Retinal pigment epithelial cell (primary cell): ENCODE measurements around the gene CWC22.
"Not testable (repeated sequence)": the region's sequence is repeated elsewhere in the genome, so short reads cannot be mapped to it uniquely, and the experiment has no call there.

ENCODE experiments used
- DNase-seq: peaks from one replicate; pipeline ENCODE4 v3.0.0-alpha.2; 2010; ENCODE audit warnings: low read depth
- H3K4me3 ChIP-seq: 2 replicates; pipeline ENCODE4 v1.5.1; 2011; ENCODE audit warnings: mild to moderate bottlenecking, low read length, control low read depth, moderate library complexity
- CTCF ChIP-seq: conservative IDR thresholded peaks from 2 replicates; pipeline ENCODE4 v1.5.1; 2011; ENCODE audit warnings: low read depth, low read length, control low read depth, inconsistent platforms

Gene CWC22

GRCh38 chr2:179939259-179939658 is 67.8 kb downstream of the CWC22 start:
- DNase-seq: no peak
- H3K4me3 ChIP-seq: no peak overlapping the region
- TF ChIP-seq CTCF: no peak

GRCh38 chr2:179938026-179938425 is 69.1 kb downstream of the CWC22 start:
- TF ChIP-seq CTCF: no peak
- H3K4me3 ChIP-seq: no peak overlapping the region
- DNase-seq: no peak

- DNase-seq: no peak
- no peak overlapping the region for H3K4me3 ChIP-seq
- TF ChIP-seq CTCF: peak; percentile 60
Observed at GRCh38 chr2:179936654-179937053, 70.4 kb downstream of the CWC22 start.

GRCh38 chr2:179936141-179936540 is 71.0 kb downstream of the CWC22 start:
- H3K4me3 ChIP-seq: no peak overlapping the region
- no peak for DNase-seq
- TF ChIP-seq CTCF: no peak

- DNase-seq: no peak
- no peak for TF ChIP-seq CTCF
- no peak overlapping the region for H3K4me3 ChIP-seq
Observed at GRCh38 chr2:179932786-179933185, 74.3 kb downstream of the CWC22 start.

GRCh38 chr2:179931502-179931901 is 75.6 kb downstream of the CWC22 start:
- no peak overlapping the region for H3K4me3 ChIP-seq
- DNase-seq: no peak
- TF ChIP-seq CTCF: no peak

GRCh38 chr2:179929997-179930396 is 77.1 kb downstream of the CWC22 start:
- not testable (repeated sequence) for DNase-seq, H3K4me3 ChIP-seq

GRCh38 chr2:179927041-179927440 is 80.1 kb downstream of the CWC22 start:
- no peak for DNase-seq
- H3K4me3 ChIP-seq: no peak overlapping the region
- no peak for TF ChIP-seq CTCF
